GM12878 (cell line): Measurements from ENCODE around the gene COLQ.

Source experiments
- CREB1 ChIP-seq: IDR thresholded peaks from 2 replicates; pipeline ENCODE4 v1.6.1; 2012; ENCODE audit warnings: low read depth, mild to moderate bottlenecking, inconsistent platforms
- CTCF ChIP-seq, 3 experiments: IDR thresholded peaks in 2 of 3; conservative IDR thresholded peaks in 1 of 3; 2 replicates each; pipeline ENCODE4 v1.5.1; 2011; ENCODE audit warnings: low read depth in 3 of 3, low read length in 3 of 3, mild to moderate bottlenecking in 3 of 3, control low read depth in 2 of 3, moderate library complexity in 2 of 3, inconsistent platforms in 1 of 3, mixed read lengths in 1 of 3; ENCODE audit not compliant: control insufficient read depth in 2 of 3, insufficient read depth in 1 of 3; ENCODE audit errors: extremely low read depth in 1 of 3
- PAX8 ChIP-seq: fragments of 450-650 bp; IDR thresholded peaks from 2 replicates; pipeline ENCODE4 v1.6.1; 2017; ENCODE audit warnings: mild to moderate bottlenecking, moderate library complexity

- TF ChIP-seq CTCF (IDR thresholded peaks at IDR 0.05 in 2 of 3, conservative IDR thresholded peaks at IDR 0.05 in 1 of 3; ENCODE audit: control insufficient read depth in 2 of 3, extremely low read depth in 1 of 3, insufficient read depth in 1 of 3, low read depth in 3 of 3, low read length in 3 of 3) (no peak), PAX8 (no peak), CREB1 (no peak)
Observed at GRCh38 chr3:15403965-15404364, 117.5 kb downstream of the COLQ start.
